Measurements from ENCODE around the gene CREB5.

GRCh38 chr7:28517606-28518005 lies 105.3 kb downstream of the CREB5 start:
- TF ChIP-seq POLR2AphosphoS5 (IDR thresholded peaks at IDR 0.05) (no peak), CTCF (IDR thresholded peaks at IDR 0.05) (no peak), POLR2A (IDR thresholded peaks at IDR 0.05) (no peak)

Data from breast epithelium (tissue), 3 donors.